Neural progenitor cell (in vitro differentiated cells): Measurements from ENCODE around the gene GNAI3.

Experiments used
- CTCF ChIP-seq: fragments of 200-600 bp; sonication (generic); IDR thresholded peaks from 2 replicates; pipeline ENCODE4 v1.5.1; 2017; ENCODE audit warnings: antibody characterized with exemption, mild to moderate bottlenecking
- EZH2 ChIP-seq: fragments of 200-600 bp; sonication (generic); IDR thresholded peaks from 2 replicates; pipeline ENCODE4 v1.6.1; 2017; ENCODE audit warnings: antibody characterized with exemption, mild to moderate bottlenecking, moderate library complexity

- TF ChIP-seq CTCF (no peak), EZH2 (no peak)
Observed at GRCh38 chr1:109566982-109567381, 18.6 kb downstream of the GNAI3 start.
